KBM-7 (cell line): Measurements from ENCODE around the gene RAB7B.
"Not testable (repeated sequence)": the region's sequence is repeated elsewhere in the genome, so short reads cannot be mapped to it uniquely, and the experiment has no call there.

Source experiments
- DNase-seq: peaks from one replicate; pipeline ENCODE4 v3.0.0-alpha.2; 2015
- in situ Hi-C: fragments of 300-500 bp; cut with MboI; formaldehyde crosslinking; loops from 2 replicates; pipeline ENCODE4 v1.14.3; 2020; ENCODE audit warnings: low sequenced_read_pairs, low pct_unique_long_range_greater_than_20kb, mixed read lengths

Gene RAB7B

GRCh38 chr1:206002871-206003801 lies at the start of gene RAB7B:
Gene RAB7B, minus strand, starts transcription at chr1:206003395. Its CDS starts 9,260 bp downstream, at chr1:205994135.
- peak; percentile 70 for DNase-seq
- in situ Hi-C loops, result no loop called here

GRCh38 chr1:206052231-206052865 lies 49.2 kb upstream of the RAB7B start:
- in situ Hi-C loops, DNase-seq: not testable (repeated sequence)

- in situ Hi-C loops, result no loop called here
- DNase-seq, result peak; percentile 90
Observed at GRCh38 chr1:206050655-206051235, 47.5 kb upstream of the RAB7B start.

GRCh38 chr1:206049919-206050600 lies 46.9 kb upstream of the RAB7B start:
- no peak for DNase-seq
- in situ Hi-C loops, result no loop called here

GRCh38 chr1:206049293-206049692 lies 46.1 kb upstream of the RAB7B start:
- in situ Hi-C loops, result no loop called here
- no peak for DNase-seq

GRCh38 chr1:206048582-206048981 lies 45.4 kb upstream of the RAB7B start:
- peak; percentile 74 for DNase-seq
- in situ Hi-C loops, result no loop called here

GRCh38 chr1:206047271-206047670 lies 44.1 kb upstream of the RAB7B start:
- no peak for DNase-seq
- in situ Hi-C loops, result no loop called here

GRCh38 chr1:206041640-206042039 lies 38.4 kb upstream of the RAB7B start:
- in situ Hi-C loops, result no loop called here
- DNase-seq, result peak; percentile 62

- DNase-seq, result no peak
- in situ Hi-C loops, result no loop called here
Observed at GRCh38 chr1:206040328-206040727, 37.1 kb upstream of the RAB7B start.

GRCh38 chr1:206039046-206039973 lies 36.1 kb upstream of the RAB7B start:
- in situ Hi-C loops, result no loop called here
- no peak for DNase-seq

GRCh38 chr1:206037581-206037980 lies 34.4 kb upstream of the RAB7B start:
- in situ Hi-C loops, result no loop called here
- DNase-seq, result no peak

- in situ Hi-C loops, result no loop called here
- peak; percentile 82 for DNase-seq
Observed at GRCh38 chr1:206036663-206037455, 33.7 kb upstream of the RAB7B start.

- in situ Hi-C loops, result no loop called here
- DNase-seq, result peak; percentile 83
Observed at GRCh38 chr1:206035027-206035426, 31.8 kb upstream of the RAB7B start.

GRCh38 chr1:206032380-206033140 lies 29.4 kb upstream of the RAB7B start:
- DNase-seq, result peak; percentile 66
- in situ Hi-C loops, result no loop called here

- in situ Hi-C loops, result no loop called here
Observed at GRCh38 chr1:206030714-206031113, 27.5 kb upstream of the RAB7B start.

GRCh38 chr1:206030191-206030590 lies 27.0 kb upstream of the RAB7B start:
- no peak for DNase-seq
- in situ Hi-C loops, result no loop called here

More at GRCh38 chr1:206030714-206031113, 27.5 kb upstream of the RAB7B start:
- peak; percentile 87 for DNase-seq

- DNase-seq, result no peak
- in situ Hi-C loops, result no loop called here
Observed at GRCh38 chr1:206029484-206029883, 26.3 kb upstream of the RAB7B start.
